HG03045 (cell line): ENCODE data around the gene PIK3R5.
A peak's percentile ranks its signal among the peaks of the same experiment; 100 is the strongest.

Source experiments
- ATAC-seq: cut with Tn5 transposase; IDR thresholded peaks from one replicate; pipeline ENCODE4 v1.9.1; 2021; ENCODE audit warnings: mild to moderate bottlenecking, moderate library complexity; ENCODE audit not compliant: unreplicated experiment

The PIK3R5 gene

DNA sequence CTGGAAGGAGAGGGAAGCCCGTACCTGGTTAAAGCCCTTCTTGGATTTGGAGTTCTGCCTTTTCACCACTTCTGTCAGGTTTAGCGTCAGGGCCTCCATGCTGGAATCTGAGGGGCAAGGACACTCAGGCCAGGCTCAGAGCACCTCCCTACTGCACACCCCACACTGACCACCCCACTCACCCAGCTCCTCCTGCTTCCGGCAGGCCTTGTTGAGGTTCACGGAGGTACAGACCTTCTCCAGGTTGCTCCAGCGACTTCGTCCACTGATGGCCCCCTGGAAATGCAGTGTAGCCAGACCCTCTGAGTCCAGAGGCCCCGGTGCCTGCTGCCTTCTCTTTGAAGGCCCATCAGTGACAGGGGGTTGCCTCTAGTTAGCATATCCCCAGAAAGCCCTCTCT lies 83.9 kb downstream of the PIK3R5 start:
- no peak for ATAC-seq

GRCh38 chr17:8880466-8880865 lies 85.0 kb downstream of the PIK3R5 start:
- ATAC-seq: no peak

DNA sequence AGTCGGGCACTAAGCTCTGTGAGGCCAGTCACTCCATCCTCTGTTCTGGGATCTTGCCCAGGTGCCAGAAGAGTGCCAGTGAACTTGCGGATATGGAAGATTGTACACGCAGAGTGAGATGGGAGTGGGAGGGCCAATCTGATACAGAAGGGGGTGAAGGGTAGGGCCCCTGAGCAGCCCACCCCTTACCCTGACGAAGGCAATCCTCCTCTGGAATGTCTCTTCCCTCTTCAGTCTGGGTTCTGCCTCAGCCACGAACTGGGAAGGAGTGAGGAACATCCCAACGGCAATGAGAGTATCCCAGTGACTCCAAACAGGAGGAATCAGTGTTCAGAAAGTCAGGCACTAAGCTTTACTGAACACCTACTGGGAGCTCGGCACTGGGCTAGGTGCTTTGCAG lies 86.1 kb downstream of the PIK3R5 start:
- no peak for ATAC-seq

DNA sequence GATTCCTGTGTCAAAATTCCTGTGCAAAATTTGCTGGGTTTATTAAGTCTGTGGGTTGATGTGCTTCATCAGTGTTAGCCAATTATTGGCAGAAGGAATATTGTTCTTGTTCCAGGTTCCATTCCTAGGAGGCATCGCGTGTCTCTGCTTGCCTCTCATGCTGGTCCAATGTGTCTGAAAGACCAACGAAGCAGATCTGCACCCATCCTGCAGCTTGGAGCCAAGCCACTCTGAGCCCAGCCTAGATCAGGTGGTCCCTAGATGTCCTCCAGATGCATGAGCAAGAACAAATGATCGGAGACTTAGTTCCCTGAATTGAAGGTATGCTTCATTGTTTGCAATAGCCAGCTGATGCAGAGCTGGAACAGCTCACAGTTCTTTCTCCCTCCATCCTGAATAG lies 87.5 kb downstream of the PIK3R5 start:
- ATAC-seq: no peak

GRCh38 chr17:8875957-8876356 lies 89.5 kb downstream of the PIK3R5 start:
- no peak for ATAC-seq

GRCh38 chr17:8875436-8875835 lies 90.1 kb downstream of the PIK3R5 start:
- ATAC-seq: no peak

DNA sequence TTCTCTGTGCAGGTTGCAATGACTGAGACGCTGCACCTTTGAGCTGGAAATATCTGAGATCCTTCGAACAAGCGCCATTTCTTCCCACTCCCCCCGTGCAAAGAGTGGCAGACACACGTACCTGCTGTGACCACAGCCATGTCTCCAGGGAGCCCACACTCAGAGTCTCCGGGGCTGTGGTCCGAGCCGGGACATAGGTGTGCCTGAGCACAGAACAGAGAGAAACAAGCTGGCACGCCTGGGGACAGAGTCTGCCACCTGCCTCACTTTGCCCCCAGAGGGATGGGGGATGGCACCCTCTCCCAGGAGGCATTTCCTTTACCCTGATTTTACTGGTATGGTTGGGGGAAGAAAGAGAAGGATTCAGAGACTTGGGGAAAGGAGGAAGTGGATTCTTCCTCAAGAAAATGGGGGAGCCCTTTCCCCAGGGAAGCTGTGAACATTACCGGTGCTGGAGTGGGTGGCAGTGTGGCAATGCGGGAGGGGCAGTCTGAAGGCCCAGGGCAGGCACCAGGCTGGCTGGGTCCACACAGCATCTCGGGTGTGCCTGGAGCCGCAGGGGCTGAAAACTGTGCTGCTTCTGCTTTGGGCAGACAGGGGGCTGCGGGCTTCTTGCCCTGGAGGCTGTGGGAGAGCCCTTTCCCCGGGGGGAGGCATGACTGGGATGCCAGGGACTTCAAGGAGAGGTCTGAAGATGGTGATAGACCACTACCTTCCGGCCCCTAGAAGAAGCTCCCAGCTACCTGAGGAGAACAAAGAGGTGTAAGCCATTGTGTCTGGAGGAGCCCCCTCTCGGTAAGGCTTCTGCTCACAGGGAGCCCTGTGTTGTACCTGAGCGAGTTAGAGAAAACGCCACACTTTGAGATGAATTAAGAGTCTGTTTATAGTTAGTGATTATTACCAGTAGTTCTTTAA lies 91.4 kb downstream of the PIK3R5 start:
- no peak for ATAC-seq

GRCh38 chr17:8872705-8873435 lies 92.6 kb downstream of the PIK3R5 start:
- ATAC-seq: no peak

DNA sequence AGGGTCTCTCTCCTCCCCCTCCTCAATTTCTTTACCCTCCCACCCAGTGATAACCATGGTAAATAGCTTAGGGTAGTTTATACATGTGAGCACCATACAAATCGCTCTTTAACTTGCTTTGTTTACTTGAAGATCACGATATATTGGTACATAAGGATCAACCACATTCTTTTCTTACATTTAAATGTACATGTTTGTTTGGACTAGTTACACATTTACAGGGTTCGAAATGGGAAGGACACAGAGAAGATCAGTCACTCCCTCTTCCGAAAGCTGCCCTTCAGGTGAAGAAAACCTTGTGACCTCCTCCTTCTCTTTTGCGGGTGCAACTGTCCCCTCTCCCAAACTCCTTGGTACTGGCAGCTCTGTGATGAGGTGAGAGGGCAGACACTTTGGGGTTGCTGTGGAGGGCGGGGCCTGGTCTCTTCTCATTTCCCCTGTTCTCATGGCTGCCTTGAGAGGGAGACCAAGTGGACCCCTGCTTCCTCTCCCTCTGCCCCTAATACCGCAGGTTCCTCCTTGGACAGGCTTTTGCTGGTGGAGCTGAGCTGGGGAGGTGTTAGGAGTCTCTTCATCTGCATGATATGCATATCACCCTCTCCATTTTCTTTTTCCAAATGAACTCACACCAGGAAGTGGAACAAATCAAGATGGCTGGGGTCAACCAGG lies 93.3 kb downstream of the PIK3R5 start:
- no peak for ATAC-seq

- ATAC-seq: no peak
Measured at GRCh38 chr17:8871081-8871581, 94.4 kb downstream of the PIK3R5 start.

GRCh38 chr17:8870406-8871040 lies 95.0 kb downstream of the PIK3R5 start:
- ATAC-seq: no peak

DNA sequence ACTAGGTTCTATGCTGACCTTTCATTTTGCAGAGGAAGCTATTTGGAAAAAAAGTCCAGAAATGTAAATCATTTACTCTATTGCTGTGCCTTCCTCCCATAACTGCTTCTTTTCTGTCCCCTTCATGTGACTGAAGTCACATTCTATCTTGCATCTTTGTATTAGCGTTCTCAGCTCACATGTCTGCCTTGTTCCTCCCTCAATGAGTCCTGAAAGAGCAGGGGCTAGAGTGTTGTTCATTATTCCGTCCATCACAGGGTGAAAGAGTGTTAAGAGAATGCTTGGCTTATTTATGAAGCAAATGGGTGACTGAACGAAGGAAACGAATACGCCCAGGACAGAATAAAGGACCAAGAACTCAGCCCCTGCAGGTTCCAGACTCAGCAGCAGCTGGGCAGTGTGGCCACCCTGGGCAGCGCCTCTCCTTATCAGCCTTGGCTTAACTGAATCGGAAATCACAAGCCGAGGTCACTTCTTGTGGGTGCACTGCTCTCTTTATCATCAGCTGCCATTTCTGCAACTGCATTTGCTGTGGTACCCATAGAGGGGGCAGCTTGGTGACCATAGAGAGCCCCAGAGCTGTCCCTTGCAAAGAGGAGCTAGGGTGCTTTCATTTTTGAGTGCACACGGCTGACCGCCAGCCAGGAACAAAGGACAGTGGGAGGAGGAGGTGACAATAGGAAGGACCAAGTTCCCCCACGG lies 96.2 kb downstream of the PIK3R5 start:
- no peak for ATAC-seq

DNA sequence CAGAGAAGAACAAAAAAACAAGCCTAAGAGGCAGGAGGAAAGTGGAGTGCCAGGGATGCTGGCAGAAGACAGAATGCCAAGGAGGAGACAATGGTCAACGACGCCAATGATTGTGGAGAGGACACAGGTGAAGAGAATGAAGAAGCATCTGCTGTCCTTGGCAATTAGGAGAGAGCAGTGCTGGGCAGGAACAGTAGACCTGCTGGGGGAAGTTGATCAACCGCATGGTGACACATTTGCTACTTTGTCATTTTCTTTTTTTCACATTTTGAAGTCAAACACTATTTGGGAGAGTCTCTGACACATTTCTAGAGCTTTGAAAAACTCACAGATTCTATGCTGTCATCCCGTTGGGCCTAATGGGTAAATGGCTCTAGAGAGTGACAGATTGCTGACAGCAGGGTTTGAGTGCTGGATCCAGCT lies 97.0 kb downstream of the PIK3R5 start:
- peak; percentile 49 for ATAC-seq

GRCh38 chr17:8868092-8868491 lies 97.4 kb downstream of the PIK3R5 start:
- no peak for ATAC-seq

DNA sequence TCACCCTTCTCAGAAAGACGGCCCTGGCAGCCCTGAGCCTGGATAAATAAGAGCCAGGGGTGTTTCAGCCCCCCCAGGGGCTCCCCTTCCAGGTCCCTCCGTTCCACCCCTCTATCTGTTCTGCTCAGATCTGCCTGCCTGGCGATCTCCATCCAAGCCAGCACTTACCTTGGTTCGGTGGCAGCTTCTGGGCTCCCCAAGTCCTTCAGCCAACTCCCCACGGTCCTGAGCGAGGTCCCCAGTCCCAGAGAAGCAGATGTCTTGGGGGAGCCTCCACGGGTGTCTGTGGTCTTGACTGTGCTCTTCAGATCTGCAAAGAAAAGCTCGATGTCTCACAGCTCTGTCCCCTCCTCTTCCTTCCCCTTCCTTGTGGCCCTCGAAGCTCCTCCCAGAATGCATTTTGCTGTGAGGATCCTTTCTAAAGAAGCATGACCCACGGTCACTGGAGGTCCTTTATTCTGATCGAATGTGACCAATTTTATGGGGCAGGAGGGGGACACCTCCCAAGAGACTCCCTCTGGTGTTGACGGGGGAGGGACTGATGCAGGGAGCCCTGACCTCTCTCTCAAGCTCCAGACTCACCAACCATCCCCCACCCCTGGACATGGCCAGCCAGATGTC lies 98.0 kb downstream of the PIK3R5 start, which contains the start of gene PIK3R6:
PIK3R6 (minus strand) TSS at position 314 of the 621 bp plus-strand sequence. CDS start 17,880 bp downstream, outside the sequence.
- ATAC-seq: no peak

DNA sequence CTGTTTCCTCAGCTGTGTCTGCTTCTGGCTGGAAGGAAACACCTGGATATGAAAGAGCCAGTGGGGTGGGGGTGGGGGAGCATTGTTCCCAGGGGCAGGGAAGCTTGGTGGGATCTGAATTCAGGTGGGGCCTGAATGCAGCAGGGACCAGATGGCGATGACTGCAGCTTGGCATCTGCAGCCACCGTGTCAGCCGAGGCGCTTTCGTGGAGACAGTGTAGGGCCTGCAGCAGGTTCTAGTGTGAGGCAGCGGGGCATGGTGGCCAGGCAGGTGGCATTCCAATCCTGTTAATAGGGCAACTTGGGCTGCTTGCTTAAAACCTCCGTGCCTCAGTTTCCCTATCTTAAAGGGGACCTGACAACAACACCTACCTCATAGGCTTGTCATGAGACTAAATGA lies 99.7 kb downstream of the PIK3R5 start:
- no peak for ATAC-seq

GRCh38 chr17:8865385-8865784 lies 100.1 kb downstream of the PIK3R5 start:
- no peak for ATAC-seq

DNA sequence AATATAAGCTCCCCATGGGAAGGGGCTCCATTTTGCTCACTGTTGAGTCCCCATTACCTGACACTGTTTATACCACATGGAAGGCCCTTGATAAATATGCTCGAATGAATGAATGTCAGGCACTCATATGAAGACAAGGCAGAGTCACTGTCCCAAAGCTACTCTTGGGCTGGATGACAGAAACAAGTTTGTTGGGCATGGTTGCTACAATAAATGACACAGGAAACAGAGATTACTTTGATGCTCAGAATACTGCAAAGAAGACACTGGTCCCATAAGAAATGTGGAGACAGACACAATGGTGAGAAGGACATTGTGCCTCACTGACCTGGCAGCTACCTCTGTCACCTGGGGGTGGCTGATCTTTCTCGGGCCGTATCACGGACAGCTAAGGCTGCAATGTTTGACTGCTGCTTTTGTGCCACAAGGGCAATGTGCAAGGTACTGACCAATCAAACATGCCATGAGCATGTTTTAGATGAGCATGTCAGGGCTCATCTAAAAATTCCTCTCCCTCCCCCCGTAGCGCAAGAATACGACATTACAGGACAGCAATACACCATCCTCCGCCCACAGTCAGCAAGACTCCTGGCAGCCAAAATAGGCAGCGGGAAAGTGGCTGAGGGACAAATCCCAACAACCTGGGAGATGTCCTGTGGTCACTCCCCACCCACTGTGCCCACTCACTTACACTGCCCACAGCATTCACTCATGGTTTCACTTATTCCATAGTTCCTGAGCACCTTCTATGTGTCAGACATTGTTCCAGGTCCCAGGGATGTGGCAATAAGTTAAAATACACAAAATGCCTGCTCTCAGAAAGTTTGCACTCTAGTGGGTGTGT lies 103.1 kb downstream of the PIK3R5 start:
- ATAC-seq: no peak
